Measurements from ENCODE around the gene TMEM273. TPM values are rescaled to one million over a fixed set of nuclear protein-coding genes. Genes with fewer than 3 reads are reported as not detected.
A peak's percentile ranks its signal among the peaks of the same experiment; 100 is the strongest.

The TMEM273 gene
- total and polyA plus RNA-seq, 2 donors (not counting 1 experiment from before 2014, with no cell fraction given) = 0.18 TPM; not detected in 1

- H3K27ac ChIP-seq (ENCODE audit: insufficient read depth, low read length) = no peak within 1 kb of the TSS
- no peak within 1 kb of the TSS for H3K4me2 ChIP-seq (ENCODE audit: extremely low read depth, insufficient read depth, low read length)
- no peak within 1 kb of the TSS for H2AFZ ChIP-seq (ENCODE audit: low read length)
- no peak for TF ChIP-seq CTCF (conservative IDR thresholded peaks at IDR 0.05 in 1 of 2, IDR thresholded peaks at IDR 0.05 in 1 of 2; ENCODE audit: low read depth in 1 of 2, low read length in 2 of 2)
- TF ChIP-seq EZH2 (IDR thresholded peaks at IDR 0.05; ENCODE audit: low read length, missing control alignments) = no peak
- no peak for DNase-seq (ENCODE audit: low read depth in 2 of 2)
- peaks cover 39% of the 10 kb centered on the region for H3K27me3 ChIP-seq (ENCODE audit: control insufficient read depth, insufficient read depth, low read length)
- H3K9ac ChIP-seq (ENCODE audit: insufficient read depth, low read length) = no peak within 1 kb of the TSS
- peaks cover 4% of the 10 kb centered on the region for H3K4me1 ChIP-seq (ENCODE audit: control insufficient read depth, extremely low read depth, insufficient read depth, low read length)
- H3K36me3 ChIP-seq (ENCODE audit: control insufficient read depth, insufficient read depth, low read length) = no peaks in the 10 kb centered on the region
- H3K79me2 ChIP-seq (ENCODE audit: control insufficient read depth, insufficient read depth, low read length) = no peaks in the 10 kb centered on the region
- no peaks in the 10 kb centered on the region for H4K20me1 ChIP-seq (ENCODE audit: control insufficient read depth, extremely low read depth, insufficient read depth, low read length)
- no peaks in the 10 kb centered on the region for H3K9me3 ChIP-seq (ENCODE audit: control insufficient read depth, insufficient read depth, low read depth, low read length)
- no peak within 1 kb of the TSS for H3K4me3 ChIP-seq (replicated peaks in 1 of 4; ENCODE audit: control extremely low read depth in 1 of 4, insufficient read depth in 1 of 4, low read depth in 3 of 4, low read length in 4 of 4)
Observed at GRCh38 chr10:49133706-49134248, 54.4 kb downstream of the TMEM273 start, which contains the start of gene FAM170B. FAM170B (minus strand) TSS chr10:49134021; CDS start chr10:49133918, 103 bp downstream.

GRCh38 chr10:49132362-49132737 is 55.8 kb downstream of the TMEM273 start:
- Histone ChIP-seq H3K4me3 (replicated peaks in 1 of 4; ENCODE audit: control extremely low read depth in 1 of 4, insufficient read depth in 1 of 4, low read depth in 3 of 4, low read length in 4 of 4) (no peak overlapping the region), H3K79me2 (ENCODE audit: control insufficient read depth, insufficient read depth, low read length) (no peaks in the 10 kb centered on the region), H3K9me3 (ENCODE audit: control insufficient read depth, insufficient read depth, low read depth, low read length) (no peaks in the 10 kb centered on the region), H3K27me3 (ENCODE audit: control insufficient read depth, insufficient read depth, low read length) (peaks cover 47% of the 10 kb centered on the region), H4K20me1 (ENCODE audit: control insufficient read depth, extremely low read depth, insufficient read depth, low read length) (no peaks in the 10 kb centered on the region), H3K36me3 (ENCODE audit: control insufficient read depth, insufficient read depth, low read length) (no peaks in the 10 kb centered on the region), H3K27ac (ENCODE audit: insufficient read depth, low read length) (no peak overlapping the region), H3K9ac (ENCODE audit: insufficient read depth, low read length) (no peak overlapping the region), H3K4me1 (ENCODE audit: control insufficient read depth, extremely low read depth, insufficient read depth, low read length) (no peaks in the 10 kb centered on the region), H3K4me2 (ENCODE audit: extremely low read depth, insufficient read depth, low read length) (no peak overlapping the region), H2AFZ (ENCODE audit: low read length) (no peak overlapping the region)
- TF ChIP-seq EZH2 (IDR thresholded peaks at IDR 0.05; ENCODE audit: low read length, missing control alignments) (no peak), CTCF (conservative IDR thresholded peaks at IDR 0.05 in 1 of 2, IDR thresholded peaks at IDR 0.05 in 1 of 2; ENCODE audit: low read depth in 1 of 2, low read length in 2 of 2) (no peak)
- DNase-seq (ENCODE audit: low read depth in 2 of 2) = no peak

- DNase-seq (ENCODE audit: low read depth in 2 of 2) = no peak
- Histone ChIP-seq H3K4me1 (ENCODE audit: control insufficient read depth, extremely low read depth, insufficient read depth, low read length) (no peaks in the 10 kb centered on the region), H4K20me1 (ENCODE audit: control insufficient read depth, extremely low read depth, insufficient read depth, low read length) (no peaks in the 10 kb centered on the region), H3K79me2 (ENCODE audit: control insufficient read depth, insufficient read depth, low read length) (no peaks in the 10 kb centered on the region), H3K36me3 (ENCODE audit: control insufficient read depth, insufficient read depth, low read length) (no peaks in the 10 kb centered on the region), H3K4me3 (replicated peaks in 1 of 4; ENCODE audit: control extremely low read depth in 1 of 4, insufficient read depth in 1 of 4, low read depth in 3 of 4, low read length in 4 of 4) (peak overlapping the region in 1 of 4 experiments; percentile 10), H3K27ac (ENCODE audit: insufficient read depth, low read length) (no peak overlapping the region), H2AFZ (ENCODE audit: low read length) (no peak overlapping the region), H3K9me3 (ENCODE audit: control insufficient read depth, insufficient read depth, low read depth, low read length) (no peaks in the 10 kb centered on the region), H3K9ac (ENCODE audit: insufficient read depth, low read length) (no peak overlapping the region), H3K27me3 (ENCODE audit: control insufficient read depth, insufficient read depth, low read length) (peaks cover 44% of the 10 kb centered on the region), H3K4me2 (ENCODE audit: extremely low read depth, insufficient read depth, low read length) (no peak overlapping the region)
- TF ChIP-seq CTCF (conservative IDR thresholded peaks at IDR 0.05 in 1 of 2, IDR thresholded peaks at IDR 0.05 in 1 of 2; ENCODE audit: low read depth in 1 of 2, low read length in 2 of 2) = no peak
- TF ChIP-seq EZH2 (IDR thresholded peaks at IDR 0.05; ENCODE audit: low read length, missing control alignments) = peak; percentile 16
Observed at GRCh38 chr10:49131507-49132361, 56.5 kb downstream of the TMEM273 start.
